ENCODE measurements around the gene LARGE1.

Gene LARGE1

GRCh38 chr22:33255791-33256190, 664.5 kb downstream of the LARGE1 start:
- TF ChIP-seq, protein P1, sequence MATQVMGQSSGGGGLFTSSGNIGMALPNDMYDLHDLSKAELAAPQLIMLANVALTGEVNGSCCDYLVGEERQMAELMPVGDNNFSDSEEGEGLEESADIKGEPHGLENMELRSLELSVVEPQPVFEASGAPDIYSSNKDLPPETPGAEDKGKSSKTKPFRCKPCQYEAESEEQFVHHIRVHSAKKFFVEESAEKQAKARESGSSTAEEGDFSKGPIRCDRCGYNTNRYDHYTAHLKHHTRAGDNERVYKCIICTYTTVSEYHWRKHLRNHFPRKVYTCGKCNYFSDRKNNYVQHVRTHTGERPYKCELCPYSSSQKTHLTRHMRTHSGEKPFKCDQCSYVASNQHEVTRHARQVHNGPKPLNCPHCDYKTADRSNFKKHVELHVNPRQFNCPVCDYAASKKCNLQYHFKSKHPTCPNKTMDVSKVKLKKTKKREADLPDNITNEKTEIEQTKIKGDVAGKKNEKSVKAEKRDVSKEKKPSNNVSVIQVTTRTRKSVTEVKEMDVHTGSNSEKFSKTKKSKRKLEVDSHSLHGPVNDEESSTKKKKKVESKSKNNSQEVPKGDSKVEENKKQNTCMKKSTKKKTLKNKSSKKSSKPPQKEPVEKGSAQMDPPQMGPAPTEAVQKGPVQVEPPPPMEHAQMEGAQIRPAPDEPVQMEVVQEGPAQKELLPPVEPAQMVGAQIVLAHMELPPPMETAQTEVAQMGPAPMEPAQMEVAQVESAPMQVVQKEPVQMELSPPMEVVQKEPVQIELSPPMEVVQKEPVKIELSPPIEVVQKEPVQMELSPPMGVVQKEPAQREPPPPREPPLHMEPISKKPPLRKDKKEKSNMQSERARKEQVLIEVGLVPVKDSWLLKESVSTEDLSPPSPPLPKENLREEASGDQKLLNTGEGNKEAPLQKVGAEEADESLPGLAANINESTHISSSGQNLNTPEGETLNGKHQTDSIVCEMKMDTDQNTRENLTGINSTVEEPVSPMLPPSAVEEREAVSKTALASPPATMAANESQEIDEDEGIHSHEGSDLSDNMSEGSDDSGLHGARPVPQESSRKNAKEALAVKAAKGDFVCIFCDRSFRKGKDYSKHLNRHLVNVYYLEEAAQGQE (IDR thresholded peaks at IDR 0.05; ENCODE audit: insufficient read depth in 1 of 2, low read depth in 2 of 2, low read length in 2 of 2): no peak
- no peak for TF ChIP-seq SIN3A (IDR thresholded peaks at IDR 0.05; ENCODE audit: borderline replicate concordance, insufficient read depth, low read length)
- no peak for TF ChIP-seq POLR2AphosphoS5 (IDR thresholded peaks at IDR 0.05; ENCODE audit: low read depth, low read length)
- TF ChIP-seq TAF1 (IDR thresholded peaks at IDR 0.05; ENCODE audit: borderline replicate concordance, insufficient read depth, low read length): no peak
- no peak for TF ChIP-seq FOXP2 (optimal IDR thresholded peaks at IDR 0.05; ENCODE audit: borderline replicate concordance, extremely low read depth, extremely low read length, insufficient read depth)

DNA sequence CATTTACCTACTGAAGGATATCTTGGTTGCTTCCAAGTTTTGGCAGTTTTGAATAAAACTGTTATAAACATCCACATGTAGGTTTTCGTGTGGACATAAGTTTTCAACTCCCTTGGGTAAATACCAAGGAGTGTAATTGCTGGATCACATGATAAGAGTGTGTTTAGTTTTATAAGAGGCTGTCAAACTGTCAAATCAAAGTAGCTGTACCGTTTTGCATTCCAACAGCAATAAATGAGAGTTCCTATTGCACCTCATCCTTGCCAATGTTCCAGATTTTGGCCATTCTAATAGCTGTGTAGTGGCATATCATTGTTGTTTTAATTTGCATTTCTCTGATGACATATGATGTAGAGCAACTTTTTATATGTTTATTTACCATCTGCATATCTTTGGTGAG, 671.3 kb downstream of the LARGE1 start:
- TF ChIP-seq FOXP2 (optimal IDR thresholded peaks at IDR 0.05; ENCODE audit: borderline replicate concordance, extremely low read depth, extremely low read length, insufficient read depth) (no peak), SIN3A (IDR thresholded peaks at IDR 0.05; ENCODE audit: borderline replicate concordance, insufficient read depth, low read length) (no peak)
- TF ChIP-seq, protein P1 (IDR thresholded peaks at IDR 0.05; ENCODE audit: insufficient read depth in 1 of 2, low read depth in 2 of 2, low read length in 2 of 2): no peak

GRCh38 chr22:33247758-33248157, 672.5 kb downstream of the LARGE1 start:
- TF ChIP-seq POLR2AphosphoS5 (IDR thresholded peaks at IDR 0.05; ENCODE audit: low read depth, low read length) (no peak), SIN3A (IDR thresholded peaks at IDR 0.05; ENCODE audit: borderline replicate concordance, insufficient read depth, low read length) (no peak), FOXP2 (optimal IDR thresholded peaks at IDR 0.05; ENCODE audit: borderline replicate concordance, extremely low read depth, extremely low read length, insufficient read depth) (no peak), TAF1 (IDR thresholded peaks at IDR 0.05; ENCODE audit: borderline replicate concordance, insufficient read depth, low read length) (no peak)
- TF ChIP-seq, protein P1 (IDR thresholded peaks at IDR 0.05; ENCODE audit: insufficient read depth in 1 of 2, low read depth in 2 of 2, low read length in 2 of 2): no peak

DNA sequence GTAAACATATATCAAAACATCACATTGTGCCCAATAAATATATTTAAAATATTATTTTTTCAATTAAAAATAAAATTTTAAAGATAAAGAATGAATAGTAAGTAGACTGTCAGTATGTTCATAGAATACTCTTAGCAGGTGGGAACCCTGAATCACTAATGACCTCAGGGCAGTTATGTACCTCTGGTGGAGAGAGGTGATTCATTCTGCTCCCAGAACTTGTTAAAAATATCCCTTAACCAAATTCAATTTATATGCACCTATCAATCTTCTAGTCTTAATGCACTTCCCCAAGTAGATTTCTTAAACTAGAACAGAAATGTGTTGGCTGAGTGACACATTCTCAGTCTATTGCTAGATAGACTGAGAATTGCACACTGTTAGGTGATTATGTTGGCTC, 678.2 kb downstream of the LARGE1 start:
- no peak for TF ChIP-seq SIN3A (IDR thresholded peaks at IDR 0.05; ENCODE audit: borderline replicate concordance, insufficient read depth, low read length)
- no peak for TF ChIP-seq TAF1 (IDR thresholded peaks at IDR 0.05; ENCODE audit: borderline replicate concordance, insufficient read depth, low read length)
- TF ChIP-seq, protein P1 (IDR thresholded peaks at IDR 0.05; ENCODE audit: insufficient read depth in 1 of 2, low read depth in 2 of 2, low read length in 2 of 2): no peak
- no peak for TF ChIP-seq FOXP2 (optimal IDR thresholded peaks at IDR 0.05; ENCODE audit: borderline replicate concordance, extremely low read depth, extremely low read length, insufficient read depth)
- no peak for TF ChIP-seq POLR2AphosphoS5 (IDR thresholded peaks at IDR 0.05; ENCODE audit: low read depth, low read length)

GRCh38 chr22:33240888-33241475, 679.3 kb downstream of the LARGE1 start:
- TF ChIP-seq TAF1 (IDR thresholded peaks at IDR 0.05; ENCODE audit: borderline replicate concordance, insufficient read depth, low read length) (no peak), FOXP2 (optimal IDR thresholded peaks at IDR 0.05; ENCODE audit: borderline replicate concordance, extremely low read depth, extremely low read length, insufficient read depth) (no peak), POLR2AphosphoS5 (IDR thresholded peaks at IDR 0.05; ENCODE audit: low read depth, low read length) (no peak), SIN3A (IDR thresholded peaks at IDR 0.05; ENCODE audit: borderline replicate concordance, insufficient read depth, low read length) (no peak)
- TF ChIP-seq, protein P1 (IDR thresholded peaks at IDR 0.05; ENCODE audit: insufficient read depth in 1 of 2, low read depth in 2 of 2, low read length in 2 of 2): no peak
